HL-60 (cell line): Measurements from ENCODE around the gene OPTC.

Experiments used
- GABPA ChIP-seq: IDR thresholded peaks from 2 replicates; pipeline ENCODE4 v1.6.1; 2012; ENCODE audit warnings: low read depth
- POLR2AphosphoS5 ChIP-seq: IDR thresholded peaks from 2 replicates; pipeline ENCODE4 v1.6.1; 2012; ENCODE audit warnings: low read depth
- SPI1 ChIP-seq: IDR thresholded peaks from 2 replicates; pipeline ENCODE4 v1.6.1; 2012; ENCODE audit warnings: low read depth, mild to moderate bottlenecking, borderline replicate concordance
- TF ChIP-seq, protein P1 (sequence below): IDR thresholded peaks from one replicate; pipeline ENCODE4 v1.5.1; 2011; ENCODE audit warnings: low read length, control low read depth, inconsistent platforms; ENCODE audit not compliant: insufficient read depth

DNA sequence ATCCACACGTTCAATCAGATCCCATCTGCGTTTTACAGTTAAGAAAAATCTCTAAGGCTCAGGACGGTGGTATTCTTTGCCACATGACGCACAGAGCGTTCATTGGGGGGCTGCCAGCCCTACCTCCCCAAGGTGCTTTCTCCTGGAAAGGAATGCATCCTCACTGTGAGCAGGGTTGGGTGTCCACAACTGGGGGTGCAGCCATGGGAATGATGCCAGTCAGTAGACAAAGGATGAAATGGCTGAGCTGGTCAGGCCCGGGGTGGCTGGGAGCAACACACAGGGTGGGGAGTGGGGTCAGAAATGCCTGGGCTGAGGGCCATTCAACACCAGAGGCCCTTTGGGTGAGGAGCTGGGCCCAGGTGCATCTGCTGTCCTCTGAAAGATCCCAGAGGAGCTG lies 25.9 kb downstream of the OPTC start:
- TF ChIP-seq, protein P1, sequence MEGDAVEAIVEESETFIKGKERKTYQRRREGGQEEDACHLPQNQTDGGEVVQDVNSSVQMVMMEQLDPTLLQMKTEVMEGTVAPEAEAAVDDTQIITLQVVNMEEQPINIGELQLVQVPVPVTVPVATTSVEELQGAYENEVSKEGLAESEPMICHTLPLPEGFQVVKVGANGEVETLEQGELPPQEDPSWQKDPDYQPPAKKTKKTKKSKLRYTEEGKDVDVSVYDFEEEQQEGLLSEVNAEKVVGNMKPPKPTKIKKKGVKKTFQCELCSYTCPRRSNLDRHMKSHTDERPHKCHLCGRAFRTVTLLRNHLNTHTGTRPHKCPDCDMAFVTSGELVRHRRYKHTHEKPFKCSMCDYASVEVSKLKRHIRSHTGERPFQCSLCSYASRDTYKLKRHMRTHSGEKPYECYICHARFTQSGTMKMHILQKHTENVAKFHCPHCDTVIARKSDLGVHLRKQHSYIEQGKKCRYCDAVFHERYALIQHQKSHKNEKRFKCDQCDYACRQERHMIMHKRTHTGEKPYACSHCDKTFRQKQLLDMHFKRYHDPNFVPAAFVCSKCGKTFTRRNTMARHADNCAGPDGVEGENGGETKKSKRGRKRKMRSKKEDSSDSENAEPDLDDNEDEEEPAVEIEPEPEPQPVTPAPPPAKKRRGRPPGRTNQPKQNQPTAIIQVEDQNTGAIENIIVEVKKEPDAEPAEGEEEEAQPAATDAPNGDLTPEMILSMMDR = no peak
- TF ChIP-seq GABPA (no peak), POLR2AphosphoS5 (no peak), SPI1 (no peak)
